ENCODE measurements around the gene RTEL1. TPM values are rescaled to one million over a fixed set of nuclear protein-coding genes. Genes with fewer than 3 reads are reported as not detected.
A peak's percentile ranks its signal among the peaks of the same experiment; 100 is the strongest.
"Not testable (repeated sequence)": the region's sequence is repeated elsewhere in the genome, so short reads cannot be mapped to it uniquely, and the experiment has no call there.

Gene RTEL1
- total RNA-seq, 4 donors from 2014 or later: 7.1 to 43.7 (median 18.7) TPM

DNA sequence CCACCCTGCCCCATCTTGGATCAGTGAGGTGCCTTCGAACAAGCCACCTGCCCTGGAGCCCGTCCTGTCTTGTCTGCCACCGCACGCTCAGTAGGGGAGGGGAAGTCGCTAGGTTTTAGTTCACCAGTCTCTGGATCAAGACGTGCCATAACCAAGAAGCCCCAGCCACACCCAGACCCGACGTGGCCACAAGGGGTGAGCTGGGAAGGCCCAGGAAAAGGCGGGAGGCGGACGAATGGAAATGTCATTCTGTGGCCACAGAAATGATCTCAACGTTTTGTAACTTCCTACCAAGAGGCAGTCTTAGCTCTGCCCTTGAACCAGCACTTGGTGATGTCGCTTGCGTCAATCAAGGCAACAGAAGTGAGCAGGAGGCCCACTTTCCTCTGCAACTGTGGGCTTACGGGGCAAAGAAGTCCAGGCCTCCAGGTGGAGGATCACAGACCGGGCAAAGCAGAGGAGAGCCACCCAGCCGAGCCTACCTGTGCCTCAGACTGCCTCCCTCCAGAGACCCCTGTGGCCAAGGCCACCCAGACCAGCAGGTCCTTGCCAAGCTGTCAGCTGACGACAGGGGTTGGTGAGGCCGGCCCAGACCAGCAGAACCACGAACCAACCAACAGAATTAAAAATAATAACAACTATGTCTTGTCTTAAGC lies 45.7 kb upstream of the RTEL1 start:
- Histone ChIP-seq H3K4me1 (no peaks in the 10 kb centered on the region), H3K36me3 (peaks cover 0 to 35% of the 10 kb centered on the region in 2 donors), H3K4me3 (no peak overlapping the region), H3K9me3 (no peaks in the 10 kb centered on the region), H3K27ac (no peak overlapping the region), H3K27me3 (no peaks in the 10 kb centered on the region)
- ATAC-seq: no peak
- no peak for TF ChIP-seq POLR2AphosphoS5 (IDR thresholded peaks at IDR 0.05)
- TF ChIP-seq EP300 (IDR thresholded peaks at IDR 0.05): no peak
- TF ChIP-seq CTCF (IDR thresholded peaks at IDR 0.05): no peak
- no peak for TF ChIP-seq POLR2A (IDR thresholded peaks at IDR 0.05)
- 88% methylated on average over 5 of the region's 20 CpGs; no CpG with 5 or more reads in 1 of the 2 donors for WGBS, 2 donors (ENCODE audit: low coverage in 1 of 2)

GRCh38 chr20:63613863-63614594 lies 44.1 kb upstream of the RTEL1 start:
- not testable (repeated sequence) for H3K4me3 ChIP-seq, H3K4me1 ChIP-seq, H3K27me3 ChIP-seq, ATAC-seq, H3K27ac ChIP-seq, H3K9me3 ChIP-seq
- 59 to 88% methylated on average over 6 to 14 of the region's 18 CpGs for WGBS, 2 donors (ENCODE audit: low coverage in 1 of 2)
- peaks cover 0 to 51% of the 10 kb centered on the region in 2 donors for H3K36me3 ChIP-seq
- peak in 3 of 4 experiments; percentile 24 to 59 (median 57) for TF ChIP-seq CTCF (IDR thresholded peaks at IDR 0.05)

- WGBS, 2 donors (ENCODE audit: low coverage in 1 of 2): 94 to 100% methylated on average over 2 to 6 of the region's 41 CpGs
- peaks cover 0 to 59% of the 10 kb centered on the region in 2 donors for H3K36me3 ChIP-seq
- no peak overlapping the region for H3K4me3 ChIP-seq
- no peak for ATAC-seq
- no peaks in the 10 kb centered on the region for H3K27me3 ChIP-seq
- no peak overlapping the region for H3K27ac ChIP-seq
- no peaks in the 10 kb centered on the region for H3K4me1 ChIP-seq
- no peak for TF ChIP-seq EP300 (IDR thresholded peaks at IDR 0.05)
- no peak for TF ChIP-seq CTCF (IDR thresholded peaks at IDR 0.05)
- no peak for TF ChIP-seq POLR2AphosphoS5 (IDR thresholded peaks at IDR 0.05)
- TF ChIP-seq POLR2A (IDR thresholded peaks at IDR 0.05): no peak
- no peaks in the 10 kb centered on the region for H3K9me3 ChIP-seq
Observed at GRCh38 chr20:63617092-63617875, 40.8 kb upstream of the RTEL1 start.

- H3K27ac ChIP-seq: no peak overlapping the region
- H3K36me3 ChIP-seq: peaks cover 0 to 58% of the 10 kb centered on the region in 2 donors
- no peaks in the 10 kb centered on the region for H3K4me1 ChIP-seq
- no peak for ATAC-seq
- no peaks in the 10 kb centered on the region for H3K9me3 ChIP-seq
- H3K4me3 ChIP-seq: no peak overlapping the region
- TF ChIP-seq POLR2AphosphoS5 (IDR thresholded peaks at IDR 0.05) (no peak), EP300 (IDR thresholded peaks at IDR 0.05) (no peak), POLR2A (IDR thresholded peaks at IDR 0.05) (no peak), CTCF (IDR thresholded peaks at IDR 0.05) (no peak)
- no peaks in the 10 kb centered on the region for H3K27me3 ChIP-seq
- 100% methylated on average over 1 of the region's 8 CpGs; no CpG with 5 or more reads in 1 of the 2 donors for WGBS, 2 donors (ENCODE audit: low coverage in 1 of 2)
Observed at GRCh38 chr20:63617876-63618265, 40.2 kb upstream of the RTEL1 start.

Measured in gastroesophageal sphincter (tissue), 4 donors.